ENCODE data around the gene AURKB. TPM values are rescaled to one million over a fixed set of nuclear protein-coding genes. Genes with fewer than 3 reads are reported as not detected.

The AURKB gene
- total and polyA plus RNA-seq, 2 of the 13 experiments (the other 11 are each of a cell fraction or from before 2014, with no cell fraction given): 29.5 to 75.3 TPM

GRCh38 chr17:8220783-8221662, 10.6 kb upstream of the AURKB start (continued):
- no peak for TF ChIP-seq NONO (IDR thresholded peaks at IDR 0.05)
- peak; percentile 17; the same call in 1 of the 2 replicates for TF ChIP-seq NONO (CRISPR knock-in tag; conservative IDR thresholded peaks at IDR 0.05)
- TF ChIP-seq ZNF512 (CRISPR knock-in tag; IDR thresholded peaks at IDR 0.05): no peak
- 0 out of 2 replicates have a peak, but pooled peaks have one; percentile 55 for TF ChIP-seq ZNF513 (CRISPR knock-in tag; conservative IDR thresholded peaks at IDR 0.05)
- TF ChIP-seq TAF15 (IDR thresholded peaks at IDR 0.05; ENCODE audit: low read depth, low read length, poor library complexity, severe bottlenecking): no peak
- TF ChIP-seq ZNF749 (CRISPR knock-in tag; IDR thresholded peaks at IDR 0.05; ENCODE audit: borderline replicate concordance): no peak; the same call in 1 of the 2 replicates
- TF ChIP-seq ZNF354B (CRISPR knock-in tag; IDR thresholded peaks at IDR 0.05): 0 out of 2 replicates have a peak, but pooled peaks have one; percentile 21
- TF ChIP-seq ASH2L (IDR thresholded peaks at IDR 0.05; ENCODE audit: insufficient read length, low read depth, low read length): peak; percentile 50
- no peak for TF ChIP-seq ZNF83 (CRISPR knock-in tag; IDR thresholded peaks at IDR 0.05; ENCODE audit: borderline replicate concordance)
- TF ChIP-seq ZMYM4 (CRISPR knock-in tag; IDR thresholded peaks at IDR 0.05): peak; percentile 56
- TF ChIP-seq SCMH1 (CRISPR knock-in tag; IDR thresholded peaks at IDR 0.05; ENCODE audit: borderline replicate concordance): no peak
- TF ChIP-seq BCLAF1 (IDR thresholded peaks at IDR 0.05): no peak
- no peak for TF ChIP-seq ONECUT2 (CRISPR knock-in tag; IDR thresholded peaks at IDR 0.05)
- no peak for TF ChIP-seq ZBTB21 (CRISPR knock-in tag; IDR thresholded peaks at IDR 0.05)
- TF ChIP-seq NFKB2 (CRISPR knock-in tag; IDR thresholded peaks at IDR 0.05; ENCODE audit: borderline replicate concordance): no peak; the same call in 1 of the 2 replicates
- no peak for TF ChIP-seq EED (CRISPR knock-in tag; IDR thresholded peaks at IDR 0.05)
- no peak for TF ChIP-seq PREB (CRISPR knock-in tag; IDR thresholded peaks at IDR 0.05)
- no peak for TF ChIP-seq FOXP1 (IDR thresholded peaks at IDR 0.05)
- peak; percentile 44; the same call in 1 of the 2 replicates for TF ChIP-seq FOXP1 (CRISPR knock-in tag; IDR thresholded peaks at IDR 0.05)
- no peak for TF ChIP-seq SP2 (CRISPR knock-in tag; IDR thresholded peaks at IDR 0.05)
- TF ChIP-seq CSRNP1 (CRISPR knock-in tag; IDR thresholded peaks at IDR 0.05): peak; percentile 50; the same call in 1 of the 2 replicates

Measured in HepG2 (cell line).